HG03135 (cell line): ENCODE data around the gene CXXC1.
"Not testable (repeated sequence)": the region's sequence is repeated elsewhere in the genome, so short reads cannot be mapped to it uniquely, and the experiment has no call there.

Source experiments
- ATAC-seq: cut with Tn5 transposase; IDR thresholded peaks from one replicate; pipeline ENCODE4 v1.9.1; 2021; ENCODE audit warnings: mild to moderate bottlenecking, moderate library complexity; ENCODE audit not compliant: unreplicated experiment

The CXXC1 gene

GRCh38 chr18:50276452-50276851 is 11.0 kb downstream of the CXXC1 start:
- no peak for ATAC-seq

DNA sequence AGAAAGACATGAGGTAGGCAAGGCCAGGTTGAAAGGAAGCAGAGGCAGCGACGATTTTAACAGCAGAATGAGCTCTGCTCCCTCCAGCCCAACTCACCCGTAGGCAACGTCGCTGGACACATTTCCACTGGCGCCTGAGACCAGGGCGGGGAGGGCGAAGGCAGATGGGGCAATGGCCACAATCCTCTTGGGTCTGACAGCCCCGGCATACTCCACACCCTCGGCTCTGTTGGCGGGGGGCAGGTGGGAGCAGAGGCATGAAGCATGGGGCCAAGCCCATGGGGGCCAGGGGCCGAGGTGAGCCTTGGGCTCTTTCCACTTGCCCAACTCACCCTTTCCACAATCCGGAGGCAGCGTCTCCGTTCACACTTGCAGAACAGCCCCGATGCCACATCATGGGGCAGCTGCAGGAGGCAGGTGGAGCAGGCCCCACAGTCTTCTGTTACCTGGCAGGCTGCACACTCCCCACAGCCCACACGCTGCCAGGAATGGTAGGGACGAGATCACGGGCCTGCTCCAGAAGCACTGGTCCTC is 11.9 kb downstream of the CXXC1 start:
- ATAC-seq: no peak

GRCh38 chr18:50274941-50275340 is 12.6 kb downstream of the CXXC1 start:
- ATAC-seq: no peak

DNA sequence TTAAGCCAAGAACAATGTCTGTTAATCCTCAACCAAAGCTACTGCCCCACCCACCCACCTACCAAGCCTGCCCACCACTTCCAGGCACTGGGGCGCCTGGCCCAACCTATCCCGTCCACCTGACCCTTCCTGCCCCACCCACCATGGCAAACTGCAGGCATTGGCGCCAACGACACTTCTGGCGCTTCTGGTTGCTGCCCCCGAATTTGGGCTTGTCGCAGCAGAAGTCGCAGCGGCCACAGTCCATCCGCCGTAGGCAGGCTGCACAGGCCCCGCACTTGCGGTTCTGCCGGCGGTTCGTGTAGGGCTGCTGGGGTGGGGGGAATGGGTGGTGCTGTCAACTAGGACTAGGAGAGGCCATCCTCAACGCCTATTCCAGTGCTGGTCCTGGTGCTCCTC is 13.4 kb downstream of the CXXC1 start:
- no peak for ATAC-seq

- ATAC-seq: no peak
Measured at GRCh38 chr18:50273203-50274043, 14.1 kb downstream of the CXXC1 start.

GRCh38 chr18:50272568-50272967 is 14.9 kb downstream of the CXXC1 start:
- no peak for ATAC-seq

GRCh38 chr18:50268022-50268747 is 19.3 kb downstream of the CXXC1 start:
- ATAC-seq: peak; percentile 64

DNA sequence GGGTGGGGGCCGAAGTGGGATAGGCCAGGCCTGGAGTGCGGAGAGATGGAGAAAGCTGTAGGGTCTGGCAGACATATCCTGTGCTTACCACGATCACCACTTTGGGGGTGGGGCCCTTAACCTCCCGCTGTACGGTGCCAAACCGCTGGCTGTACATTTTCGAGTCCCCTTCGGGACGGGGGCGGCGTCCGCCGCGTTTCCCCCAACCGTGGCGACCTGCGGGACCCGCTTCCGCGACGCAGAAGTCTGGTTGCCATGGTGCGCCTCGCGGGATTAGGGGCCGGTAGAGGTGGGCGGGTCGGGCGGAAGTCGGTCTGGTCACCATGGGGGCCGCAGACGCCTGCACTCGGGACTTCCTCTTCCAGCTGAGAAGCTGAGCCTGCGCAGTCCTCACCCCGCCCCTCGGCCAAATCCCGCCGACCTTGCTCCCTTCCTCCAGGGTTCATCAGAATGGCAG is 21.2 kb downstream of the CXXC1 start, which contains the start of gene CFAP53:
Gene CFAP53, minus strand, starts transcription at position 248 of the 457 bp plus-strand sequence. Its CDS starts 91 bp downstream, at position 157.
- ATAC-seq: peak; percentile 83

GRCh38 chr18:50262977-50263376 is 24.5 kb downstream of the CXXC1 start:
- ATAC-seq: no peak

GRCh38 chr18:50250935-50251334 is 36.6 kb downstream of the CXXC1 start:
- no peak for ATAC-seq

DNA sequence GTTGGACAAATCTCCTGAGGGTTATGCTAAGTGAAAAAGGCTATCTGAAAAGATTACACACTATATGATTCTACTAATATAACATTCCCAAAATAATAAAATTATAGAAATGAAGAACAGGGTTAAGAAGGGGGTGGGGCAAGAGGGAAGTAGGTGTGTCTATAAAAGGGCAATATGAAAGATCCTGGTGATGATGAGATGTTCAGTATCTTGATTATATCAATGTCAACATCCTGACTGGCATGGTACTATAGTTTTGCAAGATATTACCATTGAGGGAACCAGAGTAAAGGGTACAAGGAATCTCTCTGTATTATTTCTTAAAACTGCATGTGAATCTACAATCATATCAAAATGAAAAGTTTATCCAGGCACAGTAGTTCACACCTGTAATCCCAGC is 37.9 kb downstream of the CXXC1 start:
- no peak for ATAC-seq

DNA sequence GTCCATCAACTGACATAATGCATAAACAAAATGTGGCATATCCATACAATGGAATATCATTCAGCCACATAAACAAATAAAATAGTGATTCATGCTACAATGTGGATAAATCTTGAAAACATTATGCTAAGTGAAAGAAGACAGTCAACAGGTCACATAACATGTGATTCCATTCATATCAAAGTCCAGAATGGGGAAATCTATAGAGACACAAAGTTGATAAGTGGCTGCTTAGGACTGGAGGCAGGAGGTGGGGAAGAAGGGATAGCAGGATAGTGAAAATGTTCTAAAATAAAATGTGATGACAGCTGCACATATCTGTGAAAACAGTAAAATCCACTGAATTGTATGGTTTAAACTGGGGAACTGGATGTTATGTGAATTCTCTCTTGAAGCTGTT is 39.9 kb downstream of the CXXC1 start:
- ATAC-seq: no peak

DNA sequence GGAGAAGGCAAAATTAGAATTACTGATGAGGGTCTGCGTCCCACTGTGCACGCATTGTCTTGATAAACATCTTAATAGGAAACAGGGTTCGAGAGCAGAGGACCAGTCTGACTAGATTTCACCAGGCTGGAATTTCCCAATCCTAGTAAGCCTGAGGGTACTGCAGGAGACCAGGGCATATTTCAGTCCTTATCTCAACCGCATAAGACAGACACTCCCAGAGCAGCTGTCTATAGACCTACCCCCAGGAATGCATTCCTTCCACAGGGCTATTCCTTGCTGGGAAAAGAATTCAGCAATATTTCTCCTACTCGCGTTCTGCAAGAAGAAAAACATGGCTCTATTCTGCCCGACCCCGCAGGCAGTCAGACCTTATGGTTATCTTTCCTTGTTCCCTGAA is 45.7 kb downstream of the CXXC1 start:
- not testable (repeated sequence) for ATAC-seq

GRCh38 chr18:50240080-50240563 is 47.4 kb downstream of the CXXC1 start:
- ATAC-seq: no peak

GRCh38 chr18:50232419-50232818 is 55.1 kb downstream of the CXXC1 start:
- no peak for ATAC-seq
